BLaER1 treated with 17β-estradiol and CSF1 and Interleukin-3, amounts not matched to agents 10 nM and 100 nM (cell line): ENCODE data around the gene IL4.
"Not testable (repeated sequence)": the region's sequence is repeated elsewhere in the genome, so short reads cannot be mapped to it uniquely, and the experiment has no call there.

Experiments
- H3K27ac ChIP-seq, 11 experiments: shearing (Covaris generic); formaldehyde crosslinking; 2 replicates each; pipeline ENCODE4 v1.8.1; 2022
- H3K27me3 ChIP-seq, 11 experiments: shearing (Covaris generic); formaldehyde crosslinking; 2 replicates each; pipeline ENCODE4 v1.8.1; 2022
- H3K36me3 ChIP-seq, 11 experiments: shearing (Covaris generic); formaldehyde crosslinking; 2 replicates each; pipeline ENCODE4 v1.8.1; 2022
- H3K4me1 ChIP-seq, 10 experiments: shearing (Covaris generic); formaldehyde crosslinking; 2 replicates each; pipeline ENCODE4 v1.8.1; 2022
- H3K4me2 ChIP-seq, 11 experiments: shearing (Covaris generic); formaldehyde crosslinking; 2 replicates each; pipeline ENCODE4 v1.8.1; 2022
- H3K4me3 ChIP-seq, 10 experiments: shearing (Covaris generic); formaldehyde crosslinking; 2 replicates each; pipeline ENCODE4 v1.8.1; 2022
- H3K9ac ChIP-seq, 11 experiments: shearing (Covaris generic); formaldehyde crosslinking; 2 replicates each; pipeline ENCODE4 v1.8.1; 2022
- H3K9me3 ChIP-seq, 11 experiments: shearing (Covaris generic); formaldehyde crosslinking; replicated peaks in 1 of 11; 2 replicates each; pipeline ENCODE4 v1.8.1; 2022
- H4K20me1 ChIP-seq, 11 experiments: shearing (Covaris generic); formaldehyde crosslinking; 2 replicates each; pipeline ENCODE4 v1.8.1; 2022
- Cebpa-rat ChIP-seq, 11 experiments: shearing (Covaris generic); IDR thresholded peaks; 2 replicates each; pipeline ENCODE4 v1.8.1; 2022

Gene IL4

DNA sequence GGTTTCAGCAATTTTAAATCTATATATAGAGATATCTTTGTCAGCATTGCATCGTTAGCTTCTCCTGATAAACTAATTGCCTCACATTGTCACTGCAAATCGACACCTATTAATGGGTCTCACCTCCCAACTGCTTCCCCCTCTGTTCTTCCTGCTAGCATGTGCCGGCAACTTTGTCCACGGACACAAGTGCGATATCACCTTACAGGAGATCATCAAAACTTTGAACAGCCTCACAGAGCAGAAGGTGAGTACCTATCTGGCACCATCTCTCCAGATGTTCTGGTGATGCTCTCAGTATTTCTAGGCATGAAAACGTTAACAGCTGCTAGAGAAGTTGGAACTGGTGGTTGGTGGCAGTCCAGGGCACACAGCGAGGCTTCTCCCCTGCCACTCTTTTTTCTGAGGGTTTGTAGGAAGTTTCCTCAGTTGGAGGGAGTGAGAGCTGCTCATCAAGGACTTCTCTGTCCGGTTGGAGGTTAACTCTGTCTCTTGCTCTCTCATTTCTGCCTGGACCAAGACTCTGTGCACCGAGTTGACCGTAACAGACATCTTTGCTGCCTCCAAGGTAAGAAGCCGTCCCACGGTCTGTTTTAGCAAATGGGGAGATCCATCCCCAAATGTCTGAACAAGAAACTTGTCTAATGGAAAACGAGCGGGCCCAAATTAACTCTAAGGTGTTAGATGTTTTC lies at the start of gene IL4:
Gene IL4 (plus strand): TSS at position 51 of the 692 bp plus-strand sequence. CDS start 62 bp downstream, at position 113.
- TF ChIP-seq Cebpa-rat (IDR thresholded peaks at IDR 0.05), result no peak
- H3K27ac ChIP-seq, result no peak within 1 kb of the TSS
- no peak within 1 kb of the TSS for H3K4me3 ChIP-seq
- no peaks in the 10 kb centered on the region for H3K4me1 ChIP-seq
- no peaks in the 10 kb centered on the region for H4K20me1 ChIP-seq
- H3K9me3 ChIP-seq, result 0 out of 22 replicates have a peak, but pooled peaks cover 0 to 6% (median 0%) of the 10 kb centered on the region in 11 experiments
- no peak within 1 kb of the TSS for H3K4me2 ChIP-seq
- H3K27me3 ChIP-seq, result no peaks in the 10 kb centered on the region
- no peaks in the 10 kb centered on the region for H3K36me3 ChIP-seq
- H3K9ac ChIP-seq, result no peak within 1 kb of the TSS

DNA sequence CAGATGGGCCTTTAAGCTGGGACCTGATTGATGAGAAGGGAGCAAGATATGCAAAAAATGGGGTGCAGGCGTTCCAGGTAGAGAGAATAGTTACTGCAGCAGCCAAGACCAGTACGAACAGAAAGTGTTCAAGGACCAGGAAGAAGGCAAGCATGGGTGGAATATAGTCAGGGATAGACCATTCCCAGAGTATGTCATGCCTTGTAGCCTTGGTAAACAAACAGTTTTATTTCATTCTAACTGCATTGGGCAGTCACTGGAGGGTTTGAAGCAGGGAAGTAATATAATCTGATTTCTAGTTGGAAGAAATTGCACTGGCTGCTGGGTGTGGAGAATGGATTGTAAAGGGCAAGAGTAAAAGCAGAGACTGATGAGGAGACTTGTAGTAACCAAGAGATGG lies 46.3 kb upstream of the IL4 start:
- peaks cover 0 to 8% (median 3%) of the 10 kb centered on the region in 10 experiments; a peak in 8 of 20 replicates for H3K4me1 ChIP-seq
- no peaks in the 10 kb centered on the region for H3K9me3 ChIP-seq
- TF ChIP-seq Cebpa-rat (IDR thresholded peaks at IDR 0.05), result no peak
- H4K20me1 ChIP-seq, result no peaks in the 10 kb centered on the region
- H3K27ac ChIP-seq, result no peak overlapping the region
- H3K9ac ChIP-seq, result no peak overlapping the region
- H3K36me3 ChIP-seq, result peaks cover 24 to 79% (median 39%) of the 10 kb centered on the region in 11 experiments; a peak in 20 of 22 replicates
- no peaks in the 10 kb centered on the region for H3K27me3 ChIP-seq
- no peak overlapping the region for H3K4me2 ChIP-seq
- no peak overlapping the region for H3K4me3 ChIP-seq

DNA sequence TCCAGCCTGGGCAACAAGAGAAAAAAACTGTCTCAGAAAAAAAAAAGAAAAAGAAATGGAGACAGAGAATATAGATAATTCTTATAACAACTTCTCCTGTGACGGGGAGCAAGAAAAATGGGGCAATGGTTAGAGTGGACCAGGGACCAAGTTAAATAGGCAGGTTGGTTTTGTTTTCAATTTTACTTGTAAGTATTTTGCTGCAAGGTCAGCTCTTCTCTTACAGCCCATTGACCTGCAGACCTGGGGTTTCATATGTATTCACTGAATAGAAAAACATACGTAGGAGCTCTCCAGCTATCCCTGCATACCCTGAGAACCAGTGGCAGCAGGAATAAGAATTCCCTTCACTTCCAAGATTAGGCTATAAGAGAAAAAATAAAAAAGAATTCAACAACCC lies 45.0 kb upstream of the IL4 start:
- H3K27ac ChIP-seq, result no peak overlapping the region
- H3K4me2 ChIP-seq, result peak overlapping the region in 1 of 11 experiments; percentile 36; a peak in 3 of 22 replicates
- no peaks in the 10 kb centered on the region for H4K20me1 ChIP-seq
- no peak overlapping the region for H3K4me3 ChIP-seq
- H3K9ac ChIP-seq, result no peak overlapping the region
- H3K36me3 ChIP-seq, result peaks cover 15 to 78% (median 34%) of the 10 kb centered on the region in 11 experiments; a peak in 18 of 22 replicates
- H3K4me1 ChIP-seq, result peaks cover 0 to 8% (median 3%) of the 10 kb centered on the region in 10 experiments; a peak in 8 of 20 replicates
- H3K9me3 ChIP-seq, result no peaks in the 10 kb centered on the region
- no peaks in the 10 kb centered on the region for H3K27me3 ChIP-seq
- no peak for TF ChIP-seq Cebpa-rat (IDR thresholded peaks at IDR 0.05)

DNA sequence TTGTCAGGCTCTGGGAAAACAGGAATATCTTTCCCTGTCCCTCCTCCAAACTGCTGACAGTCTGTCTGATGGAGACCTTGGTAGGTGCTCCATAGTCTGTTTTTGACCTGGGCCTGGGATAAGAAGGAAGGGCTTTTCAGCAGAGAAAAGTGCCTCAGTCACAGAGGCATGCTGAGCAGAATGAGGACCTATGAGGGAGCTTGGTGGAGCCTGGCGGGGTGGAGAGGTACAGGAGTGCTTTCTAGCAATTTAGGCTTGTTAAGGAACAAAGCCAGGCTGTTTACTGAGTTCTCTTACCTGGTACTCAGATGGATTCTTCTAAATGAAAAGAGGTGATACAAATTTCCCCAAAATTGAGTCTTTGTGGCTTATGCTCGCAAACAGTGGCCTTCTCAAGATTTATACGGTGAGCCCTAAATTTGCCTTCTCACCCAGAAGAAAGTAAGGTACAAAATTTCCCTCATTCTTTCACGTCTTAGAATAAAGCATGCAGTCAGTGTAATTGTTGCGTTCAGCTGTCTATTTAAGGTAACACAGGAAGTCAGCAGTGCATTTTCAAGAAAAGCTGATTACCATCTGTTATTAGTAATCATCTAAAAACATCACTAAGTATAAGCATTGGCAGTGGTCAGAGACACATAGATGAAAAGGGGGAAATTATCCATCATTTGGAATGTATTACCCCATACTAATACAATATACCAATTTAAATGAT lies 44.4 kb upstream of the IL4 start:
- no peak for TF ChIP-seq Cebpa-rat (IDR thresholded peaks at IDR 0.05)
- Histone ChIP-seq H3K36me3 (peaks cover 15 to 73% (median 30%) of the 10 kb centered on the region in 11 experiments; a peak in 18 of 22 replicates), H3K27ac (no peak overlapping the region), H3K4me2 (peak overlapping the region in 3 of 11 experiments; percentile 6 to 36 (median 19); a peak in 6 of 22 replicates), H3K4me3 (no peak overlapping the region), H3K4me1 (peaks cover 0 to 8% (median 3%) of the 10 kb centered on the region in 10 experiments; a peak in 8 of 20 replicates), H3K27me3 (no peaks in the 10 kb centered on the region), H3K9ac (no peak overlapping the region), H4K20me1 (no peaks in the 10 kb centered on the region), H3K9me3 (no peaks in the 10 kb centered on the region)

DNA sequence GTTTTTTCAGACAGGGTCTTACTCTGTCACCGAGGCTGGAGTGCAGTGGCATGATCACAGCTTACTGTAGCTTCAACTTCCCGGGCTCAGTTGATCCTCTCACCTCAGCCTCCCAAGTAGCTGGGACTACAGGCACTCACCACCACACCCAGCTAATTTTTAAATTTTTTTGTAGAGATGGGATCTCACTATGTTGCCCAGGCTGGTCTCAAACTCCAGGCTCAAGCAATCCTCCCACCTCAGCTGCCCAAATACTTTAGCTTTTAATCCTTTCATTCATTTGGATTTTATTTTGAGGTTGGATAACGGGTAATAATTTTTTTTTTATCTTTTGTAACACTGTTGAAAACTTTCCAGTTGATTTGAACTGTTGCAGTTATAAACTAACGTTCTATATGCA lies 40.2 kb upstream of the IL4 start:
- H4K20me1 ChIP-seq, H3K9ac ChIP-seq, H3K27me3 ChIP-seq, H3K27ac ChIP-seq, H3K9me3 ChIP-seq, H3K4me2 ChIP-seq, H3K4me3 ChIP-seq: not testable (repeated sequence)
- Histone ChIP-seq H3K36me3 (peaks cover 25 to 84% (median 39%) of the 10 kb centered on the region in 11 experiments), H3K4me1 (peaks cover 0 to 14% (median 5%) of the 10 kb centered on the region in 10 experiments; a peak in 12 of 20 replicates)

DNA sequence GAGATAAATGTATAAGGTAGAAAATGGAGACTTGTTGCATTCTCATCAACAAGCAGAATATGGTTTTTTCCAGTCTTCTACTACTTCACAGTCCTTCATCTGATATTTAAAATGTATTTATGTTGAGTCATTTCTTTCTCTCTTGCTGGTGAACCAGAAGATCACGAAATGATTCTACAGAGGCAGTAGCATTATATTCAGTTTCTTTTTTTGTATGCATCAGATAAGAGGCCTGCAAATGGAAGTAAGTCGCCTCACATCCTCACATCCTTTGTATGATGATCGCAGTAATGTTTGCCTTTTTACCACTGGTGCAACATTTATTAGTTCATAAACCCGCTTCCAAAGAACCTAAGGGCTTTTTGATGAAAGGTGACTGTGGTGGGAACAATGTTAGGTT lies 37.9 kb upstream of the IL4 start:
- no peak for TF ChIP-seq Cebpa-rat (IDR thresholded peaks at IDR 0.05)
- Histone ChIP-seq H3K4me3 (no peak overlapping the region), H3K9ac (no peak overlapping the region), H3K4me1 (peaks cover 0 to 30% (median 24%) of the 10 kb centered on the region in 10 experiments; a peak in 18 of 20 replicates), H3K27me3 (no peaks in the 10 kb centered on the region), H4K20me1 (no peaks in the 10 kb centered on the region), H3K27ac (no peak overlapping the region), H3K9me3 (no peaks in the 10 kb centered on the region), H3K4me2 (no peak overlapping the region), H3K36me3 (peaks cover 27 to 86% (median 47%) of the 10 kb centered on the region in 11 experiments)

DNA sequence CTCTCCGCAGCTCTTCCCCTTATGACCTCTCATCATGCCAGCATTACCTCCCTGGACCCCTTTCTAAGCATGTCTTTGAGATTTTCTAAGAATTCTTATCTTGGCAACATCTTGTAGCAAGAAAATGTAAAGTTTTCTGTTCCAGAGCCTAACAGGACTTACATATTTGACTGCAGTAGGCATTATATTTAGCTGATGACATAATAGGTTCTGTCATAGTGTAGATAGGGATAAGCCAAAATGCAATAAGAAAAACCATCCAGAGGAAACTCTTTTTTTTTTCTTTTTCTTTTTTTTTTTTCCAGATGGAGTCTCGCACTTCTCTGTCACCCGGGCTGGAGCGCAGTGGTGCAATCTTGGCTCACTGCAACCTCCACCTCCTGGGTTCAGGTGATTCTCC lies 36.5 kb upstream of the IL4 start:
- Histone ChIP-seq H3K9me3 (no peaks in the 10 kb centered on the region), H3K27me3 (no peaks in the 10 kb centered on the region), H3K4me2 (no peak overlapping the region), H3K27ac (no peak overlapping the region), H3K9ac (no peak overlapping the region), H3K4me3 (no peak overlapping the region), H4K20me1 (no peaks in the 10 kb centered on the region), H3K4me1 (peaks cover 0 to 34% (median 25%) of the 10 kb centered on the region in 10 experiments; a peak in 18 of 20 replicates), H3K36me3 (peaks cover 40 to 87% (median 54%) of the 10 kb centered on the region in 11 experiments)
- no peak for TF ChIP-seq Cebpa-rat (IDR thresholded peaks at IDR 0.05)

DNA sequence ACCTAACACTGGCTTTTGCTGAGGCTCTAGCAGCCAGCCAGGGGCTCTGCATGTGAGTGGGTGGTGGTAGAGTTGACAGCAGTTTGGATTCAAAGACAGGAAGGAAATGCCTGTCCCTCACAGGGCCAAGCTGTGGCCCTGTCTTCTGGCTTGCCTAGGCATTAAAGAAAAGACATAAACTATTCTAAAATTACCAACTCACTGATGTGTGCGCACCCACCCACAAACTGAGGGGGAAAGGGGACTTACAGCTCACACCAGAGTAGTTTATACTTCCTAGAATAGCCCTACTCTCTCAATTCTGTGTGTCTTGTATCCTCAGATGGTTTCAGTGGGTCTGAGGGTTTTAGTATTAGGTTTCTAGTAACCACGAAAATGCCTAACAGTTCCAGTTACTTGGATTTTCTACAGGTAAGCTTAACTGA lies 34.1 kb upstream of the IL4 start:
- Histone ChIP-seq H3K9ac (0 out of 22 replicates have a peak overlapping the region, but pooled peaks of 2 of the 11 experiments have one; percentile 26 to 31), H3K4me1 (peaks cover 0 to 34% (median 25%) of the 10 kb centered on the region in 10 experiments; a peak in 18 of 20 replicates), H3K9me3 (no peaks in the 10 kb centered on the region), H3K27ac (peak overlapping the region in 1 of 11 experiments; percentile 5; a peak in 2 of 22 replicates), H3K4me3 (no peak overlapping the region), H3K27me3 (no peaks in the 10 kb centered on the region), H3K36me3 (peaks cover 52 to 92% (median 59%) of the 10 kb centered on the region in 11 experiments), H4K20me1 (no peaks in the 10 kb centered on the region), H3K4me2 (peak overlapping the region in 10 of 11 experiments; percentile 9 to 68 (median 57); a peak in 17 of 22 replicates)
- TF ChIP-seq Cebpa-rat (IDR thresholded peaks at IDR 0.05), result no peak

DNA sequence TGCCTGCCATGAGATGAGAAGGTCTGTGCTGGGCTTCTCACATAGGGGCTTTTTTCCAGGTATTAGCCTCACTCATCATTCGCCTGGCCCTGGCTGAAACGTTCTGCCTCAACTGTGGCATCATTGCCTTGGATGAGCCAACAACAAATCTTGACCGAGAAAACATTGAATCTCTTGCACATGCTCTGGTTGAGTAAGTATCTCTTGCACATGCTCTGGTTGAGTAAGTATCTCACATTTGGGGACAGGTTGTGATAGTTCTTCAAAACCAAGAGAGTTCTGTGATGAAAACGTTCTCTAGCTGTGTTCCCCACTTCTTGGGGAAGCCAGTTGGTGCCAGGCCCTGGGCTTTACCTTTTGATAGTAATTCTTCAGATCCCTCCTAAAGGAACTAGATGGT lies 33.2 kb upstream of the IL4 start:
- Histone ChIP-seq H3K36me3 (peaks cover 47 to 85% (median 59%) of the 10 kb centered on the region in 11 experiments), H3K4me3 (no peak overlapping the region), H3K9me3 (no peaks in the 10 kb centered on the region), H3K4me1 (peaks cover 0 to 34% (median 25%) of the 10 kb centered on the region in 10 experiments; a peak in 18 of 20 replicates), H3K4me2 (peak overlapping the region in 6 of 11 experiments; percentile 46 to 68 (median 59); a peak in 11 of 22 replicates), H4K20me1 (no peaks in the 10 kb centered on the region), H3K27ac (no peak overlapping the region), H3K27me3 (no peaks in the 10 kb centered on the region), H3K9ac (no peak overlapping the region)
- TF ChIP-seq Cebpa-rat (IDR thresholded peaks at IDR 0.05), result no peak
